AG10803 (cell line): ENCODE results near the gene DYNLRB1.

Experiments used
- DNase-seq: peaks from one replicate; pipeline ENCODE4 v3.0.0; 2010; ENCODE audit warnings: low read depth
- H3K4me3 ChIP-seq: 2 replicates; pipeline ENCODE4 v1.5.1; 2011; ENCODE audit warnings: mild to moderate bottlenecking, low read length, control low read depth
- TF ChIP-seq, protein P1 (sequence below): conservative IDR thresholded peaks from 2 replicates; pipeline ENCODE4 v1.5.1; 2011; ENCODE audit warnings: mild to moderate bottlenecking, low read length, control low read depth, inconsistent platforms

The DYNLRB1 gene

DNA sequence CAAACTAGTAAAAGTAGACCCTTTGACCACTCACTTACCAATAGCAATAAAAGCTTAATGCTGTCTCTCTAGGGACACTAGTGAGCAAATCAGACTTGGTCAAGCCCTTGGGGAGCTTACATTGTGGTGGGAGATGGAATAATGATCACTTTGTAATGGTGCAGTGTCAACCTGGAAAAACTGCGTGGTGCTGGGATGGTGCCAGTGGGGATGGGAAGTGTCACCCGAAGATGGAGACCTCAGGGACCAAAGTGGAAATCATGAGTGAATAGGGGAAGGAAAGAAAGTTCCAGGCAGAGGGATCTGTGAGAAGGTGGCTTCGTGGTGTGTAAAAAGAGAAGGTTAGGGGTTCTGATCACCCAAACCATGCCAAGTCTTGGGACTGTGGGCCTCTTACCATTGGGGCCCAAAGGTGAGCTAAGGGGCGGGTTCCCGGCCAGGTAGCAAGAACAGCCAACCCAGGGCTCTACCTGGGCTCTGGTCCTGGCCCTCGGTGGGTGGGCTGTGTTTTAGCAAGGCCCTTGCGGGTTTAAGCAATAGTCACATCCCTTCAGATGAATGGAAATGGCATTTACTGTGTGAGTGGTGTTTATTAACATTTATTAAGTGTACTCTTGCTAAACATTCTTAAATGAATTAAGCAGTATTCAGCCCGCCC is 15.5 kb downstream of the DYNLRB1 start:
- TF ChIP-seq, protein P1, sequence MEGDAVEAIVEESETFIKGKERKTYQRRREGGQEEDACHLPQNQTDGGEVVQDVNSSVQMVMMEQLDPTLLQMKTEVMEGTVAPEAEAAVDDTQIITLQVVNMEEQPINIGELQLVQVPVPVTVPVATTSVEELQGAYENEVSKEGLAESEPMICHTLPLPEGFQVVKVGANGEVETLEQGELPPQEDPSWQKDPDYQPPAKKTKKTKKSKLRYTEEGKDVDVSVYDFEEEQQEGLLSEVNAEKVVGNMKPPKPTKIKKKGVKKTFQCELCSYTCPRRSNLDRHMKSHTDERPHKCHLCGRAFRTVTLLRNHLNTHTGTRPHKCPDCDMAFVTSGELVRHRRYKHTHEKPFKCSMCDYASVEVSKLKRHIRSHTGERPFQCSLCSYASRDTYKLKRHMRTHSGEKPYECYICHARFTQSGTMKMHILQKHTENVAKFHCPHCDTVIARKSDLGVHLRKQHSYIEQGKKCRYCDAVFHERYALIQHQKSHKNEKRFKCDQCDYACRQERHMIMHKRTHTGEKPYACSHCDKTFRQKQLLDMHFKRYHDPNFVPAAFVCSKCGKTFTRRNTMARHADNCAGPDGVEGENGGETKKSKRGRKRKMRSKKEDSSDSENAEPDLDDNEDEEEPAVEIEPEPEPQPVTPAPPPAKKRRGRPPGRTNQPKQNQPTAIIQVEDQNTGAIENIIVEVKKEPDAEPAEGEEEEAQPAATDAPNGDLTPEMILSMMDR = no peak
- H3K4me3 ChIP-seq = no peak overlapping the region
- DNase-seq = no peak

- H3K4me3 ChIP-seq = no peak overlapping the region
- TF ChIP-seq, protein P1 = no peak
Measured at GRCh38 chr20:34532320-34532719, 16.1 kb downstream of the DYNLRB1 start.

DNA sequence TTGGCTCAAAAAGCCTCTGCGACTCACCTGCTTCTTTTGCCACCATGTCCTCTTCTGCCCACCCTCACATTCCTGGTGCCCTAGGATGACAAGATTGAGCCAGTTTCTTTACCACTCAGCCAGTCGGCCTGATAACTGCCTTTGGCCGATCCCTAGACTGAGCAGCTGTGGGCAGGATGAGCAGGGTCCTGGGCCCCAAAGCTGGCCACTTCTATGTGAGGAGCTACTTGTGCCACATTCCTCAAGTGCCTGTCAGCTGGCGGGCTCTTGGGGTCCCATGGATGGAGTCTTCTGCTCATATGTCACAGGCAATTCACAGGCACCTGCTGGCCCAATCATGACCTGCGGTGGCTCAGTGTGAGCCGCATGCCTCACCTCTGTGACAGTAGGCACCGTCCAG is 16.5 kb downstream of the DYNLRB1 start:
- H3K4me3 ChIP-seq = no peak overlapping the region
- TF ChIP-seq, protein P1 = no peak

More at GRCh38 chr20:34532320-34532719, 16.1 kb downstream of the DYNLRB1 start:
- no peak for DNase-seq

GRCh38 chr20:34534391-34535165 is 18.4 kb downstream of the DYNLRB1 start:
- no peak overlapping the region for H3K4me3 ChIP-seq
- DNase-seq = no peak
- TF ChIP-seq, protein P1 = no peak

More for the DNA sequence above, 16.5 kb downstream of the DYNLRB1 start:
- no peak for DNase-seq

GRCh38 chr20:34535301-34535840 is 19.1 kb downstream of the DYNLRB1 start:
- TF ChIP-seq, protein P1 = no peak
- no peak overlapping the region for H3K4me3 ChIP-seq
- DNase-seq = no peak

- TF ChIP-seq, protein P1 = no peak
- no peak overlapping the region for H3K4me3 ChIP-seq
Measured at GRCh38 chr20:34535857-34536256, 19.6 kb downstream of the DYNLRB1 start.

More at GRCh38 chr20:34535857-34536256, 19.6 kb downstream of the DYNLRB1 start:
- no peak for DNase-seq
